ENCODE results near the gene PRR33. TPM values are rescaled to one million over a fixed set of nuclear protein-coding genes. Genes with fewer than 3 reads are reported as not detected.

PRR33 gene
- total RNA-seq, 2 experiments from 2014 or later, result not detected

DNA sequence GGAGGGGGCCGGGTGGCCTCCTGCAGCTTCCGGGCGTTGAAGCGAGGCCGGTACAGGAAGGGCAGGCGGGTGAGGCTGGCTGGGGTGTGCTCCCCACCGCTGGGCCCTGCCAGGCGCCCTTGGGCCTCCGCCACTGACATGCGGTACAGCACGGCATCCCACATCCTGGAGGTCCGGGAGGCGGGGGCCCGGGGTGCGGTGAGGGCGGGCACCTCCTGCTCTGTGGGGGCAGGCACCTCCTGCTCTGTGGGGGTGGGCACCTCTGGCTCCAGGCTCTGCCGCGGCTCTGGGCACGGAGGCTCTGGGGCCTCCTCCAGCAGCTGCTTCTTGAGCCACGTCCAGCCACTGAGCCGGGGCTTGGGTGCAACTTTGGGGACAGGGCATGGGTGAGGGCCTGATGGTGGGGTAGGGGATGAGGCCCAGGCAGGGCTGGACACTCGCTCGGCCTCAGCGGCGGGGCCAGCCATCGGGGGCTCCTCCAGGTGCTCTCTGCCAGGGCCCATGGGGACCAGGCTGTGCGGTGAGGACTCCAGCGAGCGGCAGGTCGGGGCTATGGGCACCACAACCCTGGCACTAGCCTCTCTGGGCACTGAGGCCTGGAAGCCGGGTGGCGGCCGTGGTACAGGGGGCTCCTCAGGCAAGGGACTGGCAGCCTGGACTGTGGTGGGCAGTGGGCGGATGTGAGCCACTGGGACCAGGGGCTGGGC lies 2.3 kb downstream of the PRR33 start:
- Mint-ChIP-seq H3K27ac (peak overlapping the region; percentile 85), H3K27me3 (no peaks in the 10 kb centered on the region), H3K9me3 (no peaks in the 10 kb centered on the region), H3K4me1 (ENCODE audit: low read depth) (peaks cover 31% of the 10 kb centered on the region), H3K36me3 (ENCODE audit: low read depth) (peaks cover 11% of the 10 kb centered on the region), H3K4me3 (peak overlapping the region; percentile 82)
- Histone ChIP-seq H3K4me3 (ENCODE audit: low read length) (peak overlapping the region; percentile 47), H3K36me3 (ENCODE audit: insufficient read depth, low read length) (peaks cover 47% of the 10 kb centered on the region), H3K9me3 (ENCODE audit: control insufficient read depth in 1 of 2, insufficient read depth in 1 of 2, low read length in 2 of 2) (no peaks in the 10 kb centered on the region), H3K4me1 (ENCODE audit: insufficient read depth, low read length) (peaks cover 53% of the 10 kb centered on the region), H3K27ac (ENCODE audit: low read depth in 1 of 2, low read length in 2 of 2) (peak overlapping the region; percentile 62 to 73), H3K27me3 (ENCODE audit: control insufficient read depth in 1 of 2, insufficient read depth in 2 of 2, low read length in 2 of 2) (no peaks in the 10 kb centered on the region)
- intact Hi-C loops (cut with DNase I, micrococcal nuclease), result loop anchor here in 1 of 2 experiments (2.0 kb wide), 1 partner anchor 37 kb away; the partner anchor contains the start of gene LSP1
- peak; percentile 58 to 92 (median 77) for DNase-seq
- CTCF ChIA-PET, result interaction anchor here (1.2 kb wide), 1 partner anchor 262 kb away, joined by 3 read pairs; no protein-coding TSS in a partner anchor
- TF ChIP-seq, protein P1, sequence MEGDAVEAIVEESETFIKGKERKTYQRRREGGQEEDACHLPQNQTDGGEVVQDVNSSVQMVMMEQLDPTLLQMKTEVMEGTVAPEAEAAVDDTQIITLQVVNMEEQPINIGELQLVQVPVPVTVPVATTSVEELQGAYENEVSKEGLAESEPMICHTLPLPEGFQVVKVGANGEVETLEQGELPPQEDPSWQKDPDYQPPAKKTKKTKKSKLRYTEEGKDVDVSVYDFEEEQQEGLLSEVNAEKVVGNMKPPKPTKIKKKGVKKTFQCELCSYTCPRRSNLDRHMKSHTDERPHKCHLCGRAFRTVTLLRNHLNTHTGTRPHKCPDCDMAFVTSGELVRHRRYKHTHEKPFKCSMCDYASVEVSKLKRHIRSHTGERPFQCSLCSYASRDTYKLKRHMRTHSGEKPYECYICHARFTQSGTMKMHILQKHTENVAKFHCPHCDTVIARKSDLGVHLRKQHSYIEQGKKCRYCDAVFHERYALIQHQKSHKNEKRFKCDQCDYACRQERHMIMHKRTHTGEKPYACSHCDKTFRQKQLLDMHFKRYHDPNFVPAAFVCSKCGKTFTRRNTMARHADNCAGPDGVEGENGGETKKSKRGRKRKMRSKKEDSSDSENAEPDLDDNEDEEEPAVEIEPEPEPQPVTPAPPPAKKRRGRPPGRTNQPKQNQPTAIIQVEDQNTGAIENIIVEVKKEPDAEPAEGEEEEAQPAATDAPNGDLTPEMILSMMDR (IDR thresholded peaks at IDR 0.05), result no peak
- peak; percentile 95 for ATAC-seq (ENCODE audit: poor library complexity)
- POLR2A ChIA-PET, result interaction anchor here (0.6 to 5.2 kb wide), 7 partner anchors 19 to 42 kb away, joined by 3 to 40 read pairs (median 7); partner anchors contain the start of gene LSP1

DNA sequence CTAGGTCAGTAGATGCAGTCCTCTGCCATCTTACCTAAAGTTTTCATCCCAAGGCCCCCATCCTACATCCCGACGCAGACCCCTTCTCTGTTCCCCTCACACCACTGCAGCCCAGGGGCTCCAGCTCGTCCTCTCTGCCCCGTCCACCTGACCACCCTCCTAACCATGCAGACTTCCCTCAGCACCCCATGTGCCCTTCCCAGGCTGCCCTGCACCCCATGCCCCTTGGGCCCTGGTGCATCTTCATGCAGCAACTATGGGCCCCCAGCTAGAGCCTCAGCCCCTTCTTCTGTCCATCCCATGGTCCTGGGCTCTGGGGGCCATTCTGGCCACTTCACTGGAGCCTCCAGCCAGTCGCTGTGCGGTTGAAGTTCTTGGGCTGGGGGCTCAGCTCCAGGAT lies 2.9 kb downstream of the PRR33 start:
- TF ChIP-seq, protein P1 (IDR thresholded peaks at IDR 0.05), result no peak
- Mint-ChIP-seq H3K4me1 (ENCODE audit: low read depth) (peaks cover 30% of the 10 kb centered on the region), H3K36me3 (ENCODE audit: low read depth) (peaks cover 11% of the 10 kb centered on the region), H3K27ac (peak overlapping the region; percentile 85), H3K4me3 (peak overlapping the region; percentile 82), H3K27me3 (no peaks in the 10 kb centered on the region), H3K9me3 (no peaks in the 10 kb centered on the region)
- peaks cover 53% of the 10 kb centered on the region for H3K4me1 ChIP-seq (ENCODE audit: insufficient read depth, low read length)
- H3K27me3 ChIP-seq (ENCODE audit: control insufficient read depth in 1 of 2, insufficient read depth in 2 of 2, low read length in 2 of 2), result no peaks in the 10 kb centered on the region
- no peaks in the 10 kb centered on the region for H3K9me3 ChIP-seq (ENCODE audit: control insufficient read depth in 1 of 2, insufficient read depth in 1 of 2, low read length in 2 of 2)
- peak overlapping the region; percentile 62 to 73 for H3K27ac ChIP-seq (ENCODE audit: low read depth in 1 of 2, low read length in 2 of 2)
- intact Hi-C loops (cut with DNase I, micrococcal nuclease), result loop anchor here in 1 of 2 experiments (2.0 kb wide), 1 partner anchor 36 kb away; the partner anchor contains the start of gene LSP1
- H3K36me3 ChIP-seq (ENCODE audit: insufficient read depth, low read length), result peaks cover 53% of the 10 kb centered on the region
- CTCF ChIA-PET, result interaction anchor here (1.2 kb wide), 1 partner anchor 263 kb away, joined by 3 read pairs; no protein-coding TSS in a partner anchor
- DNase-seq, result peak in 2 of 14 experiments; percentile 29 to 32
- peak; percentile 1 for ATAC-seq (ENCODE audit: poor library complexity)
- peak overlapping the region; percentile 47 for H3K4me3 ChIP-seq (ENCODE audit: low read length)
- POLR2A ChIA-PET, result interaction anchor here (0.6 to 5.2 kb wide), 7 partner anchors 18 to 42 kb away, joined by 3 to 40 read pairs (median 7); partner anchors contain the start of gene LSP1

DNA sequence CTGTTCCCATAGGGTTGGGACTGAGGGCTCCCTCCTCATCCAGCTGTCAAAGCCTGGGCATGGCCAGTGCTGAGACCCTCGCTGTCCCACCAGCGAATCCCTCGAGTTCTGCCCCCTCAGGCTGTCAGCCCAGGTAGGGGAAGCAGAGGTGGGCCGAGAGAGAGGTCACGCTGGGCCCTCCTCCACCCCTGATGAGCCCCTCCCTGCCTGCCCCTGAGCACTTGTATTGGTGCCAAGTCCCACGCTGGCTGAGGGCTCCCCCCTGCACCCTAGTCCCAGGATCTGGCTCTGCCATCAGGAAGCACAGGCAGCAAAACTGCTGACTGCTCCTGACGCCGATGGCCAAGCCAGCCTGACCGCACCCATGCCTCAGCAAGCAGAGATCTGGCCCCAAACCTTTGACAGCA lies 3.3 kb downstream of the PRR33 start:
- Mint-ChIP-seq H3K36me3 (ENCODE audit: low read depth) (peaks cover 11% of the 10 kb centered on the region), H3K27me3 (no peaks in the 10 kb centered on the region), H3K9me3 (no peaks in the 10 kb centered on the region), H3K4me3 (peak overlapping the region; percentile 82), H3K4me1 (ENCODE audit: low read depth) (peaks cover 26% of the 10 kb centered on the region), H3K27ac (peak overlapping the region; percentile 85)
- intact Hi-C loops (cut with DNase I, micrococcal nuclease), result loop anchor here in 1 of 2 experiments (2.0 kb wide), 1 partner anchor 36 kb away; the partner anchor contains the start of gene LSP1
- ATAC-seq (ENCODE audit: poor library complexity) (no peak), DNase-seq (peak in 2 of 14 experiments; percentile 33 to 37)
- Histone ChIP-seq H3K27ac (ENCODE audit: low read depth in 1 of 2, low read length in 2 of 2) (peak overlapping the region; percentile 62 to 73), H3K4me3 (ENCODE audit: low read length) (no peak overlapping the region), H3K4me1 (ENCODE audit: insufficient read depth, low read length) (peaks cover 53% of the 10 kb centered on the region), H3K36me3 (ENCODE audit: insufficient read depth, low read length) (peaks cover 58% of the 10 kb centered on the region), H3K27me3 (ENCODE audit: control insufficient read depth in 1 of 2, insufficient read depth in 2 of 2, low read length in 2 of 2) (no peaks in the 10 kb centered on the region), H3K9me3 (ENCODE audit: control insufficient read depth in 1 of 2, insufficient read depth in 1 of 2, low read length in 2 of 2) (no peaks in the 10 kb centered on the region)
- ChIA-PET CTCF (interaction anchor here (1.2 kb wide), 1 partner anchor 263 kb away, joined by 3 read pairs; no protein-coding TSS in a partner anchor), POLR2A (interaction anchor here (0.6 to 5.2 kb wide), 7 partner anchors 18 to 41 kb away, joined by 3 to 40 read pairs (median 7); partner anchors contain the start of gene LSP1)
- TF ChIP-seq, protein P1 (IDR thresholded peaks at IDR 0.05), result no peak

Measured in CD4-positive, alpha-beta T cell (primary cell).